ENCODE results near the gene RGS11. TPM values are rescaled to one million over a fixed set of nuclear protein-coding genes. Genes with fewer than 3 reads are reported as not detected.
A peak's percentile ranks its signal among the peaks of the same experiment; 100 is the strongest.

RGS11 gene
- total and polyA plus RNA-seq, 10 donors, result 0.79 to 5.4 (median 2.2) TPM

DNA sequence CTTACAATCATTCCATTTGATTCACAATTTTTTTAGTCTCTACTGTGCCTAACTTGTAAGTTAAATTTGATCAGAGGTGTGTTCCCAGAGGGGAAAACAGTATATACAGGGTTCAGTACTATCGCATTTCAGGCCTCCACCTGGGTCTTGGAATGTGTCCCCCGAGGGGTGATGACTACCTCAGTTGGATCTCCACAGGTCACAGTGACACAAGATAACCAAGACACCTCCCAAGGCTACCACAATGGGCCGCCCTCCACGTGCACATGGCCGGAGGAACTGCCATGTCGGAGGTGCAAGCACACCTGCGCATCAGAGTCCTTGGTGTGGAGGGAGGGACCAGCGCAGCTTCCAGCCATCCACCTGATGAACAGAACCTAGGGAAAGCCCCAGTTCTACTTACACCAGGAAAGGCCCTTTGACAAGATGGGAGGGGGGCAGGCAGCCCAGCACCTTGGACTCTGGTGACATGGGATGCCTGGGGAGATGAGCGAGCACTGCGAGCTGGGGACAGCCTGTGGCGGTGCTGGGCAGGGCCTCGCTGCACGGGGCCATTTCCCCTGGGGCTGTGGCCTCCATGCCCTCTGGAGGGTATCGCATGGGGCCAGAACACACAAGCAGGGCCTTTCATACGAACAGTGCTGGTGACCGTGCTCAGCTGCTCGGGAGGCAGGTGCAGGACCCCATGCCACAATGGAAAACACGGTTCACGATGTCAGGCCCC lies 41.2 kb upstream of the RGS11 start:
- 88 to 95% (median 93%) methylated on average over 6 to 19 of the region's 19 CpGs for WGBS, 5 donors
- no peaks in the 10 kb centered on the region for H3K27me3 ChIP-seq (replicated peaks in 1 of 7)
- peaks cover 0 to 63% (median 39%) of the 10 kb centered on the region in 6 donors for H3K36me3 ChIP-seq
- no peaks in the 10 kb centered on the region for H3K9me3 ChIP-seq
- TF ChIP-seq, protein P1, sequence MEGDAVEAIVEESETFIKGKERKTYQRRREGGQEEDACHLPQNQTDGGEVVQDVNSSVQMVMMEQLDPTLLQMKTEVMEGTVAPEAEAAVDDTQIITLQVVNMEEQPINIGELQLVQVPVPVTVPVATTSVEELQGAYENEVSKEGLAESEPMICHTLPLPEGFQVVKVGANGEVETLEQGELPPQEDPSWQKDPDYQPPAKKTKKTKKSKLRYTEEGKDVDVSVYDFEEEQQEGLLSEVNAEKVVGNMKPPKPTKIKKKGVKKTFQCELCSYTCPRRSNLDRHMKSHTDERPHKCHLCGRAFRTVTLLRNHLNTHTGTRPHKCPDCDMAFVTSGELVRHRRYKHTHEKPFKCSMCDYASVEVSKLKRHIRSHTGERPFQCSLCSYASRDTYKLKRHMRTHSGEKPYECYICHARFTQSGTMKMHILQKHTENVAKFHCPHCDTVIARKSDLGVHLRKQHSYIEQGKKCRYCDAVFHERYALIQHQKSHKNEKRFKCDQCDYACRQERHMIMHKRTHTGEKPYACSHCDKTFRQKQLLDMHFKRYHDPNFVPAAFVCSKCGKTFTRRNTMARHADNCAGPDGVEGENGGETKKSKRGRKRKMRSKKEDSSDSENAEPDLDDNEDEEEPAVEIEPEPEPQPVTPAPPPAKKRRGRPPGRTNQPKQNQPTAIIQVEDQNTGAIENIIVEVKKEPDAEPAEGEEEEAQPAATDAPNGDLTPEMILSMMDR (IDR thresholded peaks at IDR 0.05 in 8 of 11, conservative IDR thresholded peaks at IDR 0.05 in 3 of 11), result no peak
- TF ChIP-seq POLR2AphosphoS5 (IDR thresholded peaks at IDR 0.05) (peak in 1 of 3 donors; percentile 15), POLR2A (IDR thresholded peaks at IDR 0.05) (no peak)
- H3K4me1 ChIP-seq, result peaks cover 0 to 56% (median 5%) of the 10 kb centered on the region in 6 donors
- H3K27ac ChIP-seq, result no peak overlapping the region
- intact Hi-C loops (cut with DNase I; ENCODE audit: low total_unique reads), result no loop called here
- H3K4me3 ChIP-seq, result no peak overlapping the region
- DNase-seq, result no peak

DNA sequence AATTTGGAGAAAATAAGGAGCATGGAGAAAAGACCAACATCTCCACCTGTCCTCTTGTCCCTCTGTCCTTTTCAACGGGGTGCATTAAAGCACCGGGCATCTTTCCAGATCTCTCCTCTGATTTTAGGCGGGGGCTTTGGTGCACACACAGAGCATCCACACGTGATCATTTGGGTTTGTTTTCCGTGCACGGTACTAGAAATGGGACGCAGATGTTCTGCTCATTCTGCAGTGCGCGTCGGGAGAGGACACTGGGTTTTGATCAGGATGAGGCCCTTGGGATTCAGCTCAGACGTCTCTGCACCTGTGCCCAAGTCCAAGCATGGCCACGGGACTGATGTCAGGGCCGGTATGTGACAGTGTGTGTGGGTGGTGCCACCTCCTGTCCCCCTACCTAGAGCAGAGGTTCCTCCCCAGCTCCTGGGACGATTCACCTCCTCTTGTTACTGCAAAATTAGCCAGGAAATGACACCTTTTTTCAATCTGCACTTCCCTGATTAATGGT lies 39.1 kb upstream of the RGS11 start:
- Histone ChIP-seq H3K27ac (no peak overlapping the region), H3K27me3 (replicated peaks in 1 of 7) (no peaks in the 10 kb centered on the region), H3K4me1 (peaks cover 0 to 40% (median 4%) of the 10 kb centered on the region in 6 donors), H3K4me3 (no peak overlapping the region), H3K36me3 (peaks cover 0 to 83% (median 46%) of the 10 kb centered on the region in 6 donors), H3K9me3 (no peaks in the 10 kb centered on the region)
- DNase-seq, result no peak
- WGBS, 5 donors, result 79 to 84% (median 82%) methylated on average over 14 of the region's 14 CpGs
- intact Hi-C loops (cut with DNase I; ENCODE audit: low total_unique reads), result no loop called here
- TF ChIP-seq, protein P1 (IDR thresholded peaks at IDR 0.05 in 8 of 11, conservative IDR thresholded peaks at IDR 0.05 in 3 of 11), result no peak
- no peak for TF ChIP-seq POLR2A (IDR thresholded peaks at IDR 0.05)
- no peak for TF ChIP-seq POLR2AphosphoS5 (IDR thresholded peaks at IDR 0.05)

DNA sequence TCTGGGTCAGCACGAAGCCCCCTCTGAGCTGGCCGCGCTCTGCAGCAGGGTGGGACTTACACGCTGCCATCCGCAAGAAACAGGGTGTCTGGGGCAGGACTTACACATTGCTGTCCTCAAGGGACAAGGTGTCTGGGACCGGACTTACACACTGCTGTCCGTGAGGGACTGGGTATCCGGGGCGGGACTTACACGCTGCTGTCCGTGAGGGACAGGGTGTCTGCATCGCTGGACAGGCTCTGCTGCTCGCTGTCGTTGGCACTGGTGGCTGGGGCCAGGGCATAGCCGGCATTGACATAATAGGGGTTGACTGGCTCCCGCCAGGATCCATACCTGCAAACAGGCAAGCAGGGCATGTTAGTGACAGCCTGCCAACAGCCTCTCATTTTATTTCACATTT lies 38.6 kb upstream of the RGS11 start:
- Histone ChIP-seq H3K4me3 (no peak overlapping the region), H3K27me3 (replicated peaks in 1 of 7) (no peaks in the 10 kb centered on the region), H3K27ac (no peak overlapping the region), H3K36me3 (peaks cover 0 to 84% (median 51%) of the 10 kb centered on the region in 6 donors), H3K9me3 (no peaks in the 10 kb centered on the region), H3K4me1 (peaks cover 0 to 41% (median 4%) of the 10 kb centered on the region in 6 donors)
- TF ChIP-seq POLR2AphosphoS5 (IDR thresholded peaks at IDR 0.05) (no peak), POLR2A (IDR thresholded peaks at IDR 0.05) (no peak)
- WGBS, 5 donors, result 87 to 99% (median 96%) methylated on average over 10 to 16 of the region's 16 CpGs
- intact Hi-C loops (cut with DNase I; ENCODE audit: low total_unique reads), result no loop called here
- no peak for DNase-seq

DNA sequence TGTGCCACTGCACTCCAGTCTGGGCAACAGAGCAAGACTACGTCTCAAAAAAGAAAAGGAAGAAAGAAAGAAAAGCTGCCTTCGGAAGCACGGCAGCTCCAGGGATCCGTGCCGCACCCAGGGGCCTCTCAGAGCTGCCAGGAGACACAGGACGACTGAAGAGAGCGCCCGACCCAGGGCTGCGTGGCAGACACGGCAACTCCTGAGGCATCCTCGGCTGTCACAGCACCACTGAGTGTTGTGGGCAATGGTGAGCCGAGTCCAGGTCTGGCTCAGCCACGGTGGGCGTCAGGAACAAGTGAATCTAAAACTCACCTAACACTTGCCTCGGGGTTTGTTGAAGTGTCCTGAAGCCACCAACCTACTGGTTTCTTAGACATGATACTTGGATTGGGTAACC lies 36.0 kb upstream of the RGS11 start:
- WGBS, 5 donors, result 93 to 99% (median 96%) methylated on average over 13 to 15 of the region's 15 CpGs
- intact Hi-C loops (cut with DNase I; ENCODE audit: low total_unique reads), result no loop called here
- peaks cover 0 to 48% (median 2%) of the 10 kb centered on the region in 6 donors for H3K4me1 ChIP-seq
- H3K27ac ChIP-seq, result no peak overlapping the region
- H3K36me3 ChIP-seq, result peaks cover 0 to 84% (median 64%) of the 10 kb centered on the region in 6 donors
- peak; percentile 68 for DNase-seq
- no peaks in the 10 kb centered on the region for H3K27me3 ChIP-seq (replicated peaks in 1 of 7)
- no peaks in the 10 kb centered on the region for H3K9me3 ChIP-seq
- no peak for TF ChIP-seq POLR2A (IDR thresholded peaks at IDR 0.05)
- no peak overlapping the region for H3K4me3 ChIP-seq

DNA sequence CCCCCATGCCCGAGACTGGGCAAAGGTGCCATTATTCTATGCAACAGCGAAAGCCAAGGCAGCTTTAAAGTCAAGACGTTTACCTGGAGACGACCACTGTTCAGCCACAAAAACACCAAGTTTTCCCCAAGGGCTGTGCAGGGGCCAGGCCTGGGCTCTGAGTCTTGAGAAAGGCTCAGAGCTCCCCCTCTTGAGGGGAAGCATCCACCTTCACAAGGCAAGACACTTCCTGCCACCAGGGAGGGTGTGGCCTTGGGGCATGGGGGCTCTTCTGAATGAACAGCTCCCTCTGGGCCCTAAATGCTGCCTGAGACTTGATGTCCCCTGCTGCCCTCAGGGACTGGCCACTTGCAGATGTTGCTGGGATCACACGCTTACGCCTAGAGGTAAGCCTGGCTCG lies 33.7 kb upstream of the RGS11 start:
- WGBS, 5 donors, result 66 to 80% (median 72%) methylated on average over 6 to 7 of the region's 7 CpGs
- Histone ChIP-seq H3K4me1 (peaks cover 0 to 36% (median 2%) of the 10 kb centered on the region in 6 donors), H3K27ac (no peak overlapping the region), H3K27me3 (replicated peaks in 1 of 7) (no peaks in the 10 kb centered on the region), H3K4me3 (no peak overlapping the region), H3K9me3 (no peaks in the 10 kb centered on the region), H3K36me3 (peaks cover 0 to 100% (median 64%) of the 10 kb centered on the region in 6 donors)
- DNase-seq, result no peak
- intact Hi-C loops (cut with DNase I; ENCODE audit: low total_unique reads), result no loop called here
- TF ChIP-seq, protein P1 (IDR thresholded peaks at IDR 0.05 in 8 of 11, conservative IDR thresholded peaks at IDR 0.05 in 3 of 11), result no peak
- TF ChIP-seq POLR2A (IDR thresholded peaks at IDR 0.05) (no peak), POLR2AphosphoS5 (IDR thresholded peaks at IDR 0.05) (no peak)
